ENCODE results near the gene THYN1.

DNA sequence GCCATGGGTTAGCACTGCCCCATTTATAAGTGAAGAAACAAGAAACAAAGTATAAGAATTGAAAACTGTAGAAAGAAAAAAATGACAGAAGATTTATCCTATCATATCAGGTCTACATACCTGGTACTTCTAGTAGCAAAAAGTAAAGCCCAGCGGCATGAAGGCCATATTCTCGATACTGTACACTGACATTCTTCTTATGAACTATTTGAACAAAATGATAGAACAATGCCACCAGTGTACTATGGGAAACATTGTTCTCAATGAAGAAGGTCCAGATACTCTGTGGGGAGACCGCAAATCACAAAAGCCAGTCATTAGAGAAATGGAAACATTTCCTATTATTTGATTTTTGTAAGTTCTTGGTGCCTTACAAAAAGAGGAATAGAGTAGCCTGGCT is 36.3 kb downstream of the THYN1 start:
- TF ChIP-seq CTCF (IDR thresholded peaks at IDR 0.05): no peak
- no peak for TF ChIP-seq POLR2AphosphoS5 (IDR thresholded peaks at IDR 0.05)
- TF ChIP-seq POLR2A (IDR thresholded peaks at IDR 0.05): no peak
